Ecto neural progenitor cell (in vitro differentiated cells): ENCODE results near the gene ZNF652.
A peak's percentile ranks its signal among the peaks of the same experiment; 100 is the strongest.
"Not testable (repeated sequence)": the region's sequence is repeated elsewhere in the genome, so short reads cannot be mapped to it uniquely, and the experiment has no call there.

Experiments
- DNase-seq: peaks from one replicate; pipeline ENCODE4 v3.0.0-alpha.2; 2018; ENCODE audit warnings: low spot score

The ZNF652 gene

GRCh38 chr17:49315551-49316257, 46.3 kb downstream of the ZNF652 start:
- DNase-seq, result peak; percentile 61

GRCh38 chr17:49312722-49313121, 49.3 kb downstream of the ZNF652 start:
- DNase-seq, result no peak

DNA sequence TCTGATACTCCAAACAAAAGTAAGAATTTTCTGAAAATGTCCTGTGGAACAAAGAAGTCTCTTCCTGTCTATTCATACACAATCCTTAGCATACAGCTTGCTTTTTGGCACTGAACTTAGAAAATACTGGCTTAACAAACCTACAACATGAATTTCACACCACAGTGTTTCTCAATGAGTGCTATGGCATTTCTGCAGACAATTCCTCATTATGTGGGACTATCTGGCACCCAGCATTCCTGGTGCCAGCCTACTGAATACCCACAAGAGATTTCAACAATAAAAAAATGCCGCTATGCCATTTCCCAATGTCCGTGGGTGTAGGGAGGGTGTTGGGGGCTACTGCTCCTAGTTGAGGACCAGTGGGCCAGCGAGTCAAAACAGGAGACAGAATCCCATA, 62.1 kb downstream of the ZNF652 start:
- DNase-seq, result no peak

DNA sequence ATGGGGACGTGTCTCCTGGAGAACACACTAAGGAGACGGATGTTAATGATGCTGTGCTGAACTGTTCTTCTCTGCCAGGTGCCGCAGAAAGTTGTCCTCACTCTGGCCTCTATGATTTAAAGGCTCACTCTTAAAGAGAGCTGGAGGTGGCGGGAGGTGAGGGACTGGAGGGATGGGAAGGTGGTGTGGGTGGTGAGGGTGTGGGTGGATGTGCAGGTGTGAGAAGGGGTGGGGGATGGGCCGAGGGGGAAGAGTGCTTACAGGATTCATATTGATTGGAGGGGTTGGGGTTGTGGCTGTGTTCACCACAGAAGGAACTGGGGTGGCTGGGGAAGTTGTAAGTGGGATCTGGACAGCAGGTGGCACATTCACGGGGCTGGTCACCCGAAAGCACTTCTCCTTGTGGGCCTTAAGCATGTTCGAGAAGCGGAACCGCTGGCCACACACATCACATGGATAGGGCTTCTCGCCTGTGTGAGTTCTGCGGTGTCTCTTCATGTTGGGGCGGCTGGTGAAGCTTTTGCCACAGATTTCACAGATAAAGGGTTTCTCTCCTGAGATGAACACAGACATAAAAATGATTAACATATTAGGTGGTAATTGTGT, 63.6 kb downstream of the ZNF652 start:
- no peak for DNase-seq

DNA sequence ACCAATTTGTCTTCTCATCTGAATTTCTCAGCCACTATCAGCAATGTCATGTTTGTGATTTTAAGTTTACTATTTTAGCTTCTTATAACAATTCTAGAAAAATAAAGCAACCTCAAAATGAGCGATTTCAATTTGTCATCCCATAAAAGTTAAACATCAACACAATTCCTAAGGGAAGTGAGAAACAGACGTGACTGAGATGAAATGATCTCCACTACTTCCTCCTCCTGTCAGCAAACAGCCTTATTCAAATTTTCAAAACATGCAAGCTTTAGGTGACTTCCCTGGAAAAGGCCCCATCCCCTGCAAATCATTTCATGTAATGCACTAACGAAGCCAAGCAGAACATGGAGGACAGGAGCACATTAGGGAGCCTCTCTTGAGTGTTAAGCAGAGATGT, 64.9 kb downstream of the ZNF652 start:
- peak; percentile 3 for DNase-seq

- DNase-seq, result no peak
Measured at GRCh38 chr17:49294122-49294521, 67.9 kb downstream of the ZNF652 start.

DNA sequence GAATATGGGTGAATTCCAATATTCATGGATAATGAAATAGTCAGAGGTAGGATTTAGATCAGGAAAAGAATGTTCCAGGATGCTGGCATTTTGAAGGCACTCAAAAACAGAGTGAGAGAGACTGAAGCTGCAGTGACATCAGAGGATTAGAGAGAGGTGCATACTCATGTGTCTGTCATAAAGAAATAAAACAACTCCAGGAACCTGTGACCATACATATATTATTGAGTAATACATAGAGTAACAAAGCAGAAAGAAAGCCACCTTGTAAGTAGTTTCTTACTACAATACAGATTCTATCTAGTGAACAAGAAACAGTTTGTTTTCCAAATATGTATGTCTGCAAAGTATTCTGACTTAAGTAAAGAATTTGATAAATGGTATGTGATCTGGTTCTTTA, 69.1 kb downstream of the ZNF652 start:
- no peak for DNase-seq

GRCh38 chr17:49291929-49292328, 70.1 kb downstream of the ZNF652 start:
- peak; percentile 5 for DNase-seq

GRCh38 chr17:49290690-49291359, 71.2 kb downstream of the ZNF652 start:
- DNase-seq, result peak; percentile 32

DNA sequence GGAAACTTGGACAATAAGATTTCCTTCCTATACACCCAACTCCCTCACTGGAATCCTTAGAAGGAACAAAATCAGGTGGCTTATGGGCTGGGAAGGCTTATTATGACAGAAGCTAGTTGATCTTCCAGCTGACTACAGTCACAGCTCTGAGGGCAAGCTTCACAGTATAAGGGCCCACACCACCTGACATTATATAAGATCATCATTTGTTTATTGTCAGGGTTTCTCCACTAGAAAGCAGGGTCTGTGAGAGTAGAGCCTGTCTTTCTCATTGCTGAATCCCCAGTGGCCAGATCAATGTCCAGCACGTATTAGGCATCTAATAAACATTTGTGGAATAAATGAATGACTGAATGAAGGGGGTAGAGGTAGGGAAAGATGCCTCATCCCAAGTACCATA, 73.7 kb downstream of the ZNF652 start:
- DNase-seq, result peak; percentile 16

DNA sequence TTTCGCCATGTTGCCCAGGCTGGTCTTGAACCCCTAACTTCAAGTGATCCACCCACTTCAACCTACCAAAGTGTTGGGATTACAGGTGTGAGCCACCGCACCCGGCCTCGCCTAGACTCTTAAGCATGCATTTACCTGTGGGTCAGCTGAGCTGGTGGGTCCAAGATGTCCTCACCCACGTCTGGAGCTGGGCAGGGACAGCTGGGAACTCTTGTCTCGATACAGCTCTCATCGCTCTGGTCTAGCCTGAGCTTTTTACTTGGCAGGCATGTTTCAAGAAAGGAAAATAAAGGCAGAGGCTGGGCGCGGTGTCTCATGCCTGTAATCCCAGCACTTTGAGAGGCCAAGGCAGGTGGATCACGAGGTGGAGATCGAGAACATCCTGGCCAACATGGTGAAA, 74.6 kb downstream of the ZNF652 start:
- DNase-seq, result peak; percentile 25

DNA sequence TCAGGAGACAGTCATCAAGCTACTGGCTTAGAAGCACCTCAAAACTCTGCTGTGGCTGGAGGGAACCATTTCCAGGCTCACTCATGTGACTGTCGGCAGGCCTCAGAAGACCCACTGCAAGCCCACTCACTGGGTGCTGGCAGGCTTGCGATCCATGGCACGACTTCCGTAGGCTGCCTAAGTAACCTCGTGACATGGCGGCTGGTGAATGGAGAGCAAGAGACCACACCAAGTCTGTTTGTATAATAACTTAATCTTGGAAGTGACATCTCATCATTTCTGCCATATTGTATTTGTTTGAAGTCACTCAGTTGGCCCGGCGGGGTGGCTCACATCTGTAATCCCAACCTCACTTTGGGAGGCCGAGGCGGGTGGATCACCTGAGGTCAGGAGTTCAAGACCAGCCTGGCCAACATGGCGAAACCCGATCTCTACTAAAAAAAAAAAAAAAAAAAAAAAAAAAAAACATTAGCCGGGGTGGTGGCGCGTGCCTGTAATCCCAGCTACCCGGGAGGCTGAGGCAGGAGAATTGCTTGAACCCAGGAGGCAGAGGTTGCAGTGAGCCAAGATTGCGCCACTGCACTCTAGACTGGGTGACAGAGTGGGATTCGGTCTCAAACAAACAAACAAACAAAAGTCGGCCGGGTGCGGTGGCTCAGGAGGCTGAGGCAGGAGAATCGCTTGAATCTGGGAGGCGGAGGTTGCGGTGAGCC, 75.6 kb downstream of the ZNF652 start:
- DNase-seq, result peak; percentile 39

- DNase-seq, result peak; percentile 37
Measured at GRCh38 chr17:49285716-49286115, 76.3 kb downstream of the ZNF652 start.

- DNase-seq, result peak; percentile 0
Measured at GRCh38 chr17:49280918-49281317, 81.1 kb downstream of the ZNF652 start.

DNA sequence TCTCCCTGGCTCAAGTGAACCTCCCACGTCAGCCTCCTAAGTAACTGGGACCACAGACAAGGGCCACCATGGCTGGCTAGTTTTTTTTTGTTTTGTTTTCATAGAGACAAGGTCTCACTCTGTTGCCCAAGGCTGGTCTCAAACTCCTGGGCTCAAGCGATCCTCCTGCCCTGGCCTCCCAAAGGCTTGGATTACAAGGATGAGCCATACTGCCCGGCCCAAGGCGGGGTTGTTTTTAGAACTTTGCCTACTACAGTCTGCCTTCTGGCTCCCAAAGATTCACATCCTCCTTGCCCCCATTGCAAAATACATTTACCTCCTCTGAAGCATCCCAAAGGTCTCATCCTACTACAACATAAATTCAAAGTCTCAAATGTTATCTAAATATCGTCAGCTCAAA, 82.0 kb downstream of the ZNF652 start:
- DNase-seq, result peak; percentile 30

GRCh38 chr17:49279263-49280015, 82.6 kb downstream of the ZNF652 start:
- DNase-seq, result not testable (repeated sequence)

GRCh38 chr17:49278076-49278475, 84.0 kb downstream of the ZNF652 start:
- no peak for DNase-seq

DNA sequence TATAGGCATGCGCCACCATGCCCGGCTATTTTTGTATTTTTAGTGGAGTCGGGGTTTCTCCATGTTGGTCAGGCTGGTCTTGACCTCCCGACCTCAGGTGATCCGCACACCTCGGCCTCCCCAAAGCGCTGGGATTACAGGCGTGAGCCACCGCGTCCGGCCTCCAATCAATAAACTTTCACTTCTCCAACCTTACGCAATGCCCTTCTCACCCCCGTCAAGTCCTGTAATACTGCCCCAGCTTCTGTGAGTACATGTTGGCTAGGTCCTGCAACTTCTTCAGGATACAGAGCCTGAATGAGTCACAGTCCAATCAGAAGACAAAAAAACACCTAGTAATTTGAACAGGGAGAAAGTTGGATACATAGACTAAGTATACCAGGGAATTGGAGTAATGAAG, 84.4 kb downstream of the ZNF652 start:
- DNase-seq, result no peak

DNA sequence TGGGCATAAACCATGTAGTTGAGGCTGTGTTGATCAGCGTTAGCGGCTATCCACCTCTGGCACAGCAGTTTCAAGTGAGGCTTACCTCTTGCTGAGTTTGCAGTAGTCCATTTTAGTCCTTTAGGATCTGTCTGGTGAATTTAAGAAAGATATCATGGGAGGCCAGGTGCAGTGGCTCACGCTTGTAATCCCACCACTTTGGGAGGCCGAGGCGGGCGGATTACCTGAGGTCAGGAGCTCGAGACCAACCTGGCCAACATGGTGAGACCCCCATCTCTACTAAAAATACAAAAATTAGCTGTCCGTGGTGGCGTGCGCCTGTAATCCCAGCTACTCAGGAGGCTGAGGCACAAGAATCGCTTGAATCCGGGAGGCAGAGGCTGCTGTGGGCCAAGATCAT, 86.1 kb downstream of the ZNF652 start:
- DNase-seq, result peak; percentile 11

DNA sequence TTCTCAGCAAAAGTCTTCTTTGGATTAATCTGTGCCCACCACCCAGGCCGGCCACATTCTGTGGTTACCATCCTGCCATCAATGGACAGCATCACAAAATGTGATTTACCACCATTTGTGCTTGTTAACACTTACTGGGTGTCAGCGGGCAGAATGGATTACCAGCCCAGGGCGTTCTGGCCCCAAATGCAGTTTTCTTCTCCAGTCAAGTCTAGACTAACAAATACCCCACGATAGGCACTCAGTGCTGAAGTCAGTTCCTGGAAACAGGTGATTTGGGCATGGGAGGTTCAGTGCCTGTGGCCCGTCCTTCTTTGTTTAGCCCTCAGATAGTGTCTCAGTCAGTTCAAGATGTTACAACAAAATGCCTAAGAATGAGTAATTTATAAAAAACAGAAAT, 92.7 kb downstream of the ZNF652 start:
- no peak for DNase-seq

- no peak for DNase-seq
Measured at GRCh38 chr17:49267912-49268311, 94.1 kb downstream of the ZNF652 start.

DNA sequence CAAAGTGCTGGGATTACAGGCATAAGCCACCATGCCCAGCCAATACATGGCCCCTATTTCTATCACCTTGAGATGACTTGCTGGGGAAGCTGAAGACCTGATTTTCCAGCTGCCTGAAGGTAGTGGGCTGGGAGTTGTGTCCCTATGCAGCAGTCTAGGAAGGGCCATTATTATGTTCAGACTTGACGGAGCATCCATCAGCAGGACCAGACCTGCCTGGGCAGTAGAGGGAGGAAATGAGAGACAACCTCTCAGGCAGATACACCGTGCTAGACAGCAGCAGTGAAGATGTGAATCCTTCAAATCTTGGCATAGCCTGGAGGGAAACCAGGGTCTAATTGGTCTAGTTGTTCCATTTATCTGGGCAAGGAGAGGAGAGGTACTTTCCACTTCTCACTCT, 95.8 kb downstream of the ZNF652 start:
- DNase-seq, result no peak
